GM06990 (cell line): ENCODE results near the gene SERTM1.

Experiments used
- DNase-seq: peaks from one replicate; pipeline ENCODE4 v3.0.0-alpha.2; 2011; ENCODE audit not compliant: insufficient read length; ENCODE audit errors: extremely low read depth
- H3K27me3 ChIP-seq: replicated peaks from 2 replicates; pipeline ENCODE4 v1.6.0; 2011; ENCODE audit warnings: low read length; ENCODE audit not compliant: control insufficient read depth, insufficient read depth
- H3K36me3 ChIP-seq: 2 replicates; pipeline ENCODE4 v1.5.1; 2011; ENCODE audit warnings: low read length; ENCODE audit not compliant: control insufficient read depth, insufficient read depth
- H3K4me3 ChIP-seq: replicated peaks from 2 replicates; pipeline ENCODE4 v1.5.1; 2011; ENCODE audit warnings: low read depth, mild to moderate bottlenecking, control low read depth, low read length
- TF ChIP-seq, protein P1 (sequence below): IDR thresholded peaks from 2 replicates; pipeline ENCODE4 v1.5.1; 2011; ENCODE audit warnings: low read length, control low read depth, mild to moderate bottlenecking, inconsistent platforms; ENCODE audit not compliant: insufficient read depth, poor library complexity, severe bottlenecking

Gene SERTM1

DNA sequence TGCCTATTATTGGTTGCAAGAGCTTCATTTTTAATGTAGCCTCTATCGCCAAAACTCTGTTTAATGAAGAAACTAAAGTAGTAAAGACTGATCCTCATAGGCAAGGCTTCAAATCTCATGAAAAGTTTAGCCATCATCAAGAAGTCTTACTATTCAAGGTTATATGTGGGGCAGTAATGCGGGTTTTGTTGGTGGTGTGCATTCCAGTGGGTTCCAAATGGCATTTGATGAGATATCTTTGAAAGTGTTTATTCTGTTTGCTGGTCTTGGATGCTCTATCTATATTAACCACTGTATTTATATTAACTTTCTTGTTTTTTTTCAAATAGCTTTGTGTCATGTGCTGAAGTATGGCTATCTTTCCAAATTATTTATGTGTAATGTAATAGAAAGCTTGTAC lies 72.2 kb downstream of the SERTM1 start:
- H3K36me3 ChIP-seq = no peaks in the 10 kb centered on the region
- TF ChIP-seq, protein P1, sequence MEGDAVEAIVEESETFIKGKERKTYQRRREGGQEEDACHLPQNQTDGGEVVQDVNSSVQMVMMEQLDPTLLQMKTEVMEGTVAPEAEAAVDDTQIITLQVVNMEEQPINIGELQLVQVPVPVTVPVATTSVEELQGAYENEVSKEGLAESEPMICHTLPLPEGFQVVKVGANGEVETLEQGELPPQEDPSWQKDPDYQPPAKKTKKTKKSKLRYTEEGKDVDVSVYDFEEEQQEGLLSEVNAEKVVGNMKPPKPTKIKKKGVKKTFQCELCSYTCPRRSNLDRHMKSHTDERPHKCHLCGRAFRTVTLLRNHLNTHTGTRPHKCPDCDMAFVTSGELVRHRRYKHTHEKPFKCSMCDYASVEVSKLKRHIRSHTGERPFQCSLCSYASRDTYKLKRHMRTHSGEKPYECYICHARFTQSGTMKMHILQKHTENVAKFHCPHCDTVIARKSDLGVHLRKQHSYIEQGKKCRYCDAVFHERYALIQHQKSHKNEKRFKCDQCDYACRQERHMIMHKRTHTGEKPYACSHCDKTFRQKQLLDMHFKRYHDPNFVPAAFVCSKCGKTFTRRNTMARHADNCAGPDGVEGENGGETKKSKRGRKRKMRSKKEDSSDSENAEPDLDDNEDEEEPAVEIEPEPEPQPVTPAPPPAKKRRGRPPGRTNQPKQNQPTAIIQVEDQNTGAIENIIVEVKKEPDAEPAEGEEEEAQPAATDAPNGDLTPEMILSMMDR = no peak
- H3K27me3 ChIP-seq = no peaks in the 10 kb centered on the region
- no peak overlapping the region for H3K4me3 ChIP-seq
- DNase-seq = no peak
